ENCODE measurements around the gene APIP.
A peak's percentile ranks its signal among the peaks of the same experiment; 100 is the strongest.

Gene APIP

GRCh38 chr11:34916015-34916842 is at the start of gene APIP, which contains the start of gene PDHX:
TSS of gene APIP (minus strand) at chr11:34916379. CDS start at chr11:34916284, 95 bp downstream.
TSS of gene PDHX (plus strand) at chr11:34916618. CDS start at chr11:34916656, 38 bp downstream.
- peak; percentile 76 to 97 (median 92) for DNase-seq

GRCh38 chr11:34964610-34965331 is 48.6 kb upstream of the APIP start:
- no peak for DNase-seq

GRCh38 chr11:34963351-34963750 is 47.2 kb upstream of the APIP start:
- no peak for DNase-seq

- no peak for DNase-seq
Measured at GRCh38 chr11:34962034-34962433, 45.9 kb upstream of the APIP start.

- DNase-seq = peak in 2 of 14 donors; percentile 5 to 8
Measured at GRCh38 chr11:34960277-34960676, 44.1 kb upstream of the APIP start.

GRCh38 chr11:34959770-34960169 is 43.6 kb upstream of the APIP start:
- no peak for DNase-seq

- no peak for DNase-seq
Measured at GRCh38 chr11:34957606-34958005, 41.4 kb upstream of the APIP start.

- no peak for DNase-seq
Measured at GRCh38 chr11:34957206-34957605, 41.0 kb upstream of the APIP start.

- DNase-seq = no peak
Measured at GRCh38 chr11:34953955-34954354, 37.8 kb upstream of the APIP start.

- no peak for DNase-seq
Measured at GRCh38 chr11:34948696-34949095, 32.5 kb upstream of the APIP start.

- no peak for DNase-seq
Measured at GRCh38 chr11:34944692-34945091, 28.5 kb upstream of the APIP start.

GRCh38 chr11:34941688-34942087 is 25.5 kb upstream of the APIP start:
- DNase-seq = peak in 1 of 14 donors; percentile 21

- DNase-seq = no peak
Measured at GRCh38 chr11:34940026-34940677, 24.0 kb upstream of the APIP start.

- DNase-seq = peak in 1 of 14 donors; percentile 16
Measured at GRCh38 chr11:34938611-34939010, 22.4 kb upstream of the APIP start.

- no peak for DNase-seq
Measured at GRCh38 chr11:34936945-34937629, 20.9 kb upstream of the APIP start.

GRCh38 chr11:34929794-34930763 is 13.9 kb upstream of the APIP start:
- DNase-seq = no peak

GRCh38 chr11:34928960-34929680 is 12.9 kb upstream of the APIP start:
- DNase-seq = no peak

- no peak for DNase-seq
Measured at GRCh38 chr11:34928268-34928959, 12.2 kb upstream of the APIP start.

- no peak for DNase-seq
Measured at GRCh38 chr11:34926831-34927132, 10.6 kb upstream of the APIP start.

All from C1 segment of cervical spinal cord (tissue), 14 donors.